ENCODE measurements around the gene ANKH.
"Not testable (repeated sequence)": the region's sequence is repeated elsewhere in the genome, so short reads cannot be mapped to it uniquely, and the experiment has no call there.

DNA sequence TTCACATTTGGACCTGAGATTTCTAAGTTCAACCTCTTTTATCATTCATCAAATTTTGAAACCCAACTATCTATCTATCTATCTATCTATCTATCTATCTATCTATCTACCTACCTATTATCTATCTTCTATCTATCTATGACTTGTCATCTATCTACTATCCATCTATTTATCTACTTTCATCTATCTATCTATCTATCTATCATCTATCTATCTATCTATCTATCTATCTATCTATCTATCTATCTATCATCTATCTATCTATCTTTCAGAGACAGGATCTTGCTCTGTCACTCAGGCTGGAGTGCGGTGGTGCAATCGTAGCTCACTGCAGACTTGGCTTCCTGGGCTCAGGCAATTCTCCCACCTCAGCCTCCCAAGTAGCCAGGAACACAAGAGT lies 47.5 kb upstream of the ANKH start:
- TF ChIP-seq POLR2AphosphoS5 (IDR thresholded peaks at IDR 0.05; ENCODE audit: insufficient read depth in 1 of 2, low read depth in 1 of 2); CTCF (IDR thresholded peaks at IDR 0.05); POLR2A (IDR thresholded peaks at IDR 0.05): not testable (repeated sequence)
